HEK293 (cell line): ENCODE data around the gene MOSMO.

Experiments used
- CTCF ChIA-PET: fragments of 350-600 bp; formaldehyde crosslinking; extraction: SDS; loops from one replicate; lab custom pipeline; 2021; ENCODE audit warnings: antibody characterized with exemption; lab: Yijun Ruan, JAX
- POLR2A ChIA-PET: fragments of 300-600 bp; formaldehyde crosslinking; extraction: SDS; loops from one replicate; lab custom pipeline; 2020; ENCODE audit warnings: antibody characterized with exemption, inconsistent platforms; lab: Yijun Ruan, JAX
- H3K27ac ChIP-seq: fragments of 200-500 bp; sonication (Bioruptor generic); 2 replicates; pipeline ENCODE4 v1.5.1; 2014; ENCODE audit warnings: low read depth, low read length, control low read depth, inconsistent platforms; ENCODE audit errors: extremely low read depth
- H3K36me3 ChIP-seq, 2 experiments: fragments of 200-500 bp in 1 of 2; sonication (Bioruptor generic) in 1 of 2; 1 replicate in 1 of 2; 2 replicates in 1 of 2; pipeline ENCODE4 v1.5.1; 2014 to 2017; ENCODE audit warnings: inconsistent platforms in 2 of 2, low read length in 2 of 2; ENCODE audit not compliant: control insufficient read depth in 2 of 2, insufficient read depth in 1 of 2
- H3K4me1 ChIP-seq: fragments of 200-500 bp; sonication (Bioruptor generic); 2 replicates; pipeline ENCODE4 v1.5.1; 2014; ENCODE audit warnings: mild to moderate bottlenecking, low read length, inconsistent platforms; ENCODE audit not compliant: control insufficient read depth, insufficient read depth
- H3K4me3 ChIP-seq: 2 replicates; pipeline ENCODE4 v1.5.1; 2011; ENCODE audit warnings: low read depth, mild to moderate bottlenecking, control low read depth, low read length, moderate library complexity
- H3K9me3 ChIP-seq: fragments of 200-500 bp; sonication (Bioruptor generic); 2 replicates; pipeline ENCODE4 v1.5.1; 2014; ENCODE audit warnings: low read depth, low read length, inconsistent platforms; ENCODE audit not compliant: control insufficient read depth, insufficient read depth
- SP3 ChIP-seq: fragments of 450-650 bp; formaldehyde crosslinking; IDR thresholded peaks from 2 replicates; pipeline ENCODE4 v1.5.1; 2016; ENCODE audit warnings: missing biosample characterization, missing genetic modification characterization
- WT1 ChIP-seq: fragments of 450-650 bp; formaldehyde crosslinking; IDR thresholded peaks from 2 replicates; pipeline ENCODE4 v1.5.1; 2016; ENCODE audit warnings: missing biosample characterization, missing genetic modification characterization
- YY2 ChIP-seq: fragments of 450-650 bp; formaldehyde crosslinking; IDR thresholded peaks from 2 replicates; pipeline ENCODE4 v1.5.1; 2016; ENCODE audit warnings: missing biosample characterization, missing genetic modification characterization
- ZBTB17 ChIP-seq: fragments of 450-650 bp; formaldehyde crosslinking; IDR thresholded peaks from 2 replicates; pipeline ENCODE4 v1.5.1; 2016; ENCODE audit warnings: missing biosample characterization, missing genetic modification characterization
- ZEB2 ChIP-seq: fragments of 450-650 bp; formaldehyde crosslinking; IDR thresholded peaks from 2 replicates; pipeline ENCODE4 v1.5.1; 2016; ENCODE audit warnings: missing biosample characterization, missing genetic modification characterization
- ZIC2 ChIP-seq: fragments of 450-650 bp; formaldehyde crosslinking; IDR thresholded peaks from 2 replicates; pipeline ENCODE4 v1.5.1; 2016; ENCODE audit warnings: missing biosample characterization, missing genetic modification characterization
- ZNF23 ChIP-seq: fragments of 450-650 bp; formaldehyde crosslinking; IDR thresholded peaks from 2 replicates; pipeline ENCODE4 v1.5.1; 2016; ENCODE audit warnings: missing biosample characterization, missing genetic modification characterization, borderline replicate concordance
- ZNF24 ChIP-seq: fragments of 450-650 bp; formaldehyde crosslinking; IDR thresholded peaks from 2 replicates; pipeline ENCODE4 v1.5.1; 2016; ENCODE audit warnings: missing biosample characterization, missing genetic modification characterization
- ZNF350 ChIP-seq: fragments of 450-650 bp; formaldehyde crosslinking; IDR thresholded peaks from 2 replicates; pipeline ENCODE4 v1.5.0; 2017; ENCODE audit warnings: missing biosample characterization, mild to moderate bottlenecking, missing genetic modification characterization
- ZNF600 ChIP-seq: fragments of 450-650 bp; formaldehyde crosslinking; IDR thresholded peaks from 2 replicates; pipeline ENCODE4 v1.5.1; 2016; ENCODE audit warnings: missing biosample characterization, missing genetic modification characterization
- ZNF664 ChIP-seq: fragments of 450-650 bp; formaldehyde crosslinking; IDR thresholded peaks from 2 replicates; pipeline ENCODE4 v1.5.1; 2016; ENCODE audit warnings: missing biosample characterization, missing genetic modification characterization
- ZXDB ChIP-seq: fragments of 450-650 bp; formaldehyde crosslinking; IDR thresholded peaks from 2 replicates; pipeline ENCODE4 v1.5.1; 2016; ENCODE audit warnings: missing biosample characterization, missing genetic modification characterization
- TF ChIP-seq, protein P1 (sequence below): IDR thresholded peaks from 2 replicates; pipeline ENCODE4 v1.6.1; 2011; ENCODE audit warnings: mild to moderate bottlenecking, low read depth, low read length, borderline replicate concordance
- TF ChIP-seq, protein P2 (sequence below): fragments of 450-650 bp; formaldehyde crosslinking; IDR thresholded peaks from 2 replicates; pipeline ENCODE4 v1.5.1; 2017; ENCODE audit warnings: missing biosample characterization, missing genetic modification characterization
- TF ChIP-seq, protein P3 (sequence below): fragments of 450-650 bp; formaldehyde crosslinking; IDR thresholded peaks from 2 replicates; pipeline ENCODE4 v1.5.1; 2016; ENCODE audit warnings: missing biosample characterization, missing genetic modification characterization

MOSMO gene

DNA sequence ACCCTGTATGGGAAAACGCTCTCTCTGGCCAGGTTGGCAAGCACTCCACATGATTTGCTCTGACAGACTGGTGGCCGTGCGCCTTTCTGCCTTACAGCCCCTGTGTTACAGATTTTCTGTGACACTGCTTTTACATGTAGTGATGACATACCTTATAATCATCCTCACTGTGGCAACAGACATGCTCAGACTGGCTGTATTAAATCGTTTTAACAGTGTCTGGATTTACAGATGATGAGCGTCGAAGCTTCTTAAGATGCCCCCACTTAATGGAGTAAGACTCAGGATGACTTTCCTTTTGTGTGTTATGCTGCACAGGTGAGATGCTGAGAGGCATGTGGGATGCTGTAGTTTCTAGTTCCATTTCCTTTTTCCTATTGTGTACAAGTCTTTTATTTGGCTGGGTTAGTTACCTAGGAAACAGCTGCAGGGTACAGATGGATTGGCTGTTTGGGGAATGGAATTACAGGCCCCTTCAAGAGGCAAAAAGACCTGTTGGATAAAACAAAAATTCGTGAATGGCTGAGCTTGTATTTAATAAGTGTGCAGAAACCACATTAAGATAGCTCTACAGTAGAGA, 63.5 kb downstream of the MOSMO start:
- Histone ChIP-seq H3K36me3 (no peaks in the 10 kb centered on the region), H3K4me3 (no peak overlapping the region), H3K9me3 (no peaks in the 10 kb centered on the region), H3K4me1 (0 out of 2 replicates have a peak, but pooled peaks cover 2% of the 10 kb centered on the region), H3K27ac (no peak overlapping the region)
- no peak for TF ChIP-seq ZXDB (tag by site-specific recombination)
- TF ChIP-seq WT1 (tag by site-specific recombination), result no peak
- no peak for TF ChIP-seq ZEB2 (tag by site-specific recombination)
- TF ChIP-seq ZBTB17 (tag by site-specific recombination), result no peak
- TF ChIP-seq SP3, result no peak
- TF ChIP-seq, protein P1, sequence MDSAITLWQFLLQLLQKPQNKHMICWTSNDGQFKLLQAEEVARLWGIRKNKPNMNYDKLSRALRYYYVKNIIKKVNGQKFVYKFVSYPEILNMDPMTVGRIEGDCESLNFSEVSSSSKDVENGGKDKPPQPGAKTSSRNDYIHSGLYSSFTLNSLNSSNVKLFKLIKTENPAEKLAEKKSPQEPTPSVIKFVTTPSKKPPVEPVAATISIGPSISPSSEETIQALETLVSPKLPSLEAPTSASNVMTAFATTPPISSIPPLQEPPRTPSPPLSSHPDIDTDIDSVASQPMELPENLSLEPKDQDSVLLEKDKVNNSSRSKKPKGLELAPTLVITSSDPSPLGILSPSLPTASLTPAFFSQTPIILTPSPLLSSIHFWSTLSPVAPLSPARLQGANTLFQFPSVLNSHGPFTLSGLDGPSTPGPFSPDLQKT, result no peak
- ChIA-PET POLR2A (interaction anchor here (0.6 to 1.4 kb wide), 3 partner anchors 62 to 69 kb away, joined by 3 to 6 read pairs (median 5); partner anchors contain the start of gene MOSMO), CTCF (interaction anchor here (0.8 to 2.0 kb wide), 6 partner anchors 28 to 117 kb away, joined by 3 to 10 read pairs (median 4); no protein-coding TSS in a partner anchor)

DNA sequence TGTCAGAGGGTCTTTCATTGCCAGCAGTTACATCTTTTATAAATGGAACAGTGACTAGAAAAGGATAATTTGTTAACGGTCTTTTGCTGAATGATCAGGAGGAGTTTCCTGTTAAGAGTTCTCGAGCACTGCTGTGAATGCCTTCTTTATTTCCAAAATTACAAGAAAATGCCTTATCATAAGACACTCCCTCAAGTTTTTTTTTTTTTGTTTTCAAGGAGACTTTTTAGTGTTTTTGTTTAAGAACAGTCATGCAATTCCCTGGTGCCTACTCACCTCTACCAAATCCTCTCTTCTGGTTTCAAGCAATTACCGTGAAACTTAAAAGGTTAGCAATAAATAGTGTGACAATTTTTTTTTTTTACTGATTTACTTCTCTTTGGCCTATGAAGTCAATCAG, 65.4 kb downstream of the MOSMO start:
- POLR2A ChIA-PET, result no interaction called here
- Histone ChIP-seq H3K4me1 (0 out of 2 replicates have a peak, but pooled peaks cover 2% of the 10 kb centered on the region), H3K9me3 (no peaks in the 10 kb centered on the region), H3K27ac (no peak overlapping the region), H3K4me3 (no peak overlapping the region), H3K36me3 (no peaks in the 10 kb centered on the region)
- TF ChIP-seq ZNF24 (tag by site-specific recombination) (no peak), SP3 (no peak), ZNF350 (tag by site-specific recombination) (no peak), YY2 (tag by site-specific recombination) (no peak)
- TF ChIP-seq, protein P2, sequence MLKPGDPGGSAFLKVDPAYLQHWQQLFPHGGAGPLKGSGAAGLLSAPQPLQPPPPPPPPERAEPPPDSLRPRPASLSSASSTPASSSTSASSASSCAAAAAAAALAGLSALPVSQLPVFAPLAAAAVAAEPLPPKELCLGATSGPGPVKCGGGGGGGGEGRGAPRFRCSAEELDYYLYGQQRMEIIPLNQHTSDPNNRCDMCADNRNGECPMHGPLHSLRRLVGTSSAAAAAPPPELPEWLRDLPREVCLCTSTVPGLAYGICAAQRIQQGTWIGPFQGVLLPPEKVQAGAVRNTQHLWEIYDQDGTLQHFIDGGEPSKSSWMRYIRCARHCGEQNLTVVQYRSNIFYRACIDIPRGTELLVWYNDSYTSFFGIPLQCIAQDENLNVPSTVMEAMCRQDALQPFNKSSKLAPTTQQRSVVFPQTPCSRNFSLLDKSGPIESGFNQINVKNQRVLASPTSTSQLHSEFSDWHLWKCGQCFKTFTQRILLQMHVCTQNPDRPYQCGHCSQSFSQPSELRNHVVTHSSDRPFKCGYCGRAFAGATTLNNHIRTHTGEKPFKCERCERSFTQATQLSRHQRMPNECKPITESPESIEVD, result peak; percentile 69
- TF ChIP-seq, protein P3, sequence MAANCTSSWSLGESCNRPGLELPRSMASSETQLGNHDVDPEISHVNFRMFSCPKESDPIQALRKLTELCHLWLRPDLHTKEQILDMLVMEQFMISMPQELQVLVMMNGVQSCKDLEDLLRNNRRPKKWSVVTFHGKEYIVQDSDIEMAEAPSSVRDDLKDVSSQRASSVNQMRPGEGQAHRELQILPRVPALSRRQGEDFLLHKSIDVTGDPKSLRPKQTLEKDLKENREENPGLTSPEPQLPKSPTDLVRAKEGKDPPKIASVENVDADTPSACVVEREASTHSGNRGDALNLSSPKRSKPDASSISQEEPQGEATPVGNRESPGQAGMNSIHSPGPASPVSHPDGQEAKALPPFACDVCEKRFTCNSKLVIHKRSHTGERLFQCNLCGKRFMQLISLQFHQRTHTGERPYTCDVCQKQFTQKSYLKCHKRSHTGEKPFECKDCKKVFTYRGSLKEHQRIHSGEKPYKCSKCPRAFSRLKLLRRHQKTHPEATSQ (tag by site-specific recombination), result no peak
- CTCF ChIA-PET, result interaction anchor here (0.8 to 1.5 kb wide), 6 partner anchors 9 to 115 kb away, joined by 3 to 7 read pairs (median 4); no protein-coding TSS in a partner anchor

DNA sequence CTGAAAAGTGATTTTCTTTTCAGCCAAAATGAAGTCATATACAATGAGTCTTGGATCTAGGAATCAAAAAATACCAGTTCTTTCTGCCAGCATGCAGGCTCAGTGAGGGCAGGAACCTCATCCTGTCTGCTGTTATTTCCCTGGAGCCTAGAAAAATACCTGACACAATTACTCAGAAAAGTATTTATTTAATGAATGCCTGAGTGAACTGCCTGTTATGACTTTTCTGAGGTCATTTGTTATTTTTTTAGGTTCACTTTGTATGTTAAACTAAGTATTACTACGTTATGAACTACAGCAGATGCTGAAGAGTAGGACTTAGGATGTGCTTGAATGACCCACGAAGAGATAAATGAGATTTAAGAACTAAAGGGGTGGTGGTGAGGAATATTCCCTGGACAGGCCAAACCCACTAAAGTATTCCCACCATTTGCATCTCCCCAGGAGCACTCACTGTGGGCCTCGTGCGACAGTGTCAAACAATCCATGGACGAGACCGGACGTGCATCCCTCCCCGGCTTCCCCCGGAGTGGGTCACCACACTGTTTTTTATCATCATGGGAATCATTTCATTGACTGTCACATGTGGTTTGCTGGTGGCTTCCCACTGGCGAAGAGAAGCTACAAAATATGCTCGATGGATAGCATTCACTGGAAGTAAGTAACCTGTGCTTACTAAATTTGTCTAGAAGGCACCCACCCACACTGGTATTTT, 67.3 kb downstream of the MOSMO start:
- H3K36me3 ChIP-seq, result no peaks in the 10 kb centered on the region
- H3K4me3 ChIP-seq, result no peak overlapping the region
- TF ChIP-seq ZNF664 (tag by site-specific recombination) (peak; percentile 90), ZIC2 (peak; percentile 33; the same call in 1 of the 2 replicates), ZNF600 (tag by site-specific recombination) (peak; percentile 57; the same call in 1 of the 2 replicates), ZNF23 (tag by site-specific recombination) (no peak)
- TF ChIP-seq, protein P2, result peak; percentile 71
- 0 out of 2 replicates have a peak, but pooled peaks cover 2% of the 10 kb centered on the region for H3K4me1 ChIP-seq
- no peak overlapping the region for H3K27ac ChIP-seq
- no peaks in the 10 kb centered on the region for H3K9me3 ChIP-seq
- CTCF ChIA-PET, result interaction anchor here (0.8 to 6.0 kb wide), 5 partner anchors 24 to 124 kb away, joined by 3 to 302 read pairs (median 4); partner anchors contain the start of genes MOSMO and PDZD9
- POLR2A ChIA-PET, result no interaction called here
